ENCODE data around the gene NAPA. TPM values are rescaled to one million over a fixed set of nuclear protein-coding genes. Genes with fewer than 3 reads are reported as not detected.

The NAPA gene
- total and polyA plus RNA-seq, 4 donors: 60.6 to 203 (median 131) TPM

DNA sequence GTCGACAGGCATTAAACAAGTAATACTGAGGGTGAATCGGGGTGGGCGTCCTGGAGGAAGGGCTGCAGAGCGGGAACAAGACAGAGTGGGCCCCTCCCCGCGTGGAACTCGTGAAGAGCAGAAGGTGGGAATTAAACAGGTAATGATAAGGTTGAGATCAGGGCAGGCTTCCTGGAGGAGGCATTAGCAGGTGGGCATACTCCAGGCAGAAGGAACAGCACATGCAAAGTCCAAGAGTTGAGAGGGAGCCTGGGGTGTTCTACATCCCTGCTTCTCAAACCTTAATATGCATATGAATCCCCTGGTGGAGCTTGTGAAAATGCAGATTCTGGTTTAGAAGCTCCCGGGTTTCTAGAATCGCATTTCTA lies 66.5 kb downstream of the NAPA start:
- DNase-seq (ENCODE audit: low read depth in 4 of 6, low spot score in 6 of 6): no peak
- 35% methylated on average over 7 of the region's 9 CpGs for WGBS (ENCODE audit: insufficient coverage)
- H3K36me3 ChIP-seq (ENCODE audit: control insufficient read depth, insufficient read depth, low read length): peaks cover 9% of the 10 kb centered on the region
- peaks cover 41% of the 10 kb centered on the region for H3K27me3 ChIP-seq (ENCODE audit: control insufficient read depth, insufficient read depth, low read length)
- no peak overlapping the region for H3K27ac ChIP-seq (ENCODE audit: low read depth, low read length)
- H3K4me1 ChIP-seq (ENCODE audit: control insufficient read depth, insufficient read depth, low read length): peaks cover 22% of the 10 kb centered on the region
- H3K9me3 ChIP-seq (ENCODE audit: control insufficient read depth, insufficient read depth, low read length): no peaks in the 10 kb centered on the region
- H3K4me3 ChIP-seq (ENCODE audit: low read depth, low read length): no peak overlapping the region

DNA sequence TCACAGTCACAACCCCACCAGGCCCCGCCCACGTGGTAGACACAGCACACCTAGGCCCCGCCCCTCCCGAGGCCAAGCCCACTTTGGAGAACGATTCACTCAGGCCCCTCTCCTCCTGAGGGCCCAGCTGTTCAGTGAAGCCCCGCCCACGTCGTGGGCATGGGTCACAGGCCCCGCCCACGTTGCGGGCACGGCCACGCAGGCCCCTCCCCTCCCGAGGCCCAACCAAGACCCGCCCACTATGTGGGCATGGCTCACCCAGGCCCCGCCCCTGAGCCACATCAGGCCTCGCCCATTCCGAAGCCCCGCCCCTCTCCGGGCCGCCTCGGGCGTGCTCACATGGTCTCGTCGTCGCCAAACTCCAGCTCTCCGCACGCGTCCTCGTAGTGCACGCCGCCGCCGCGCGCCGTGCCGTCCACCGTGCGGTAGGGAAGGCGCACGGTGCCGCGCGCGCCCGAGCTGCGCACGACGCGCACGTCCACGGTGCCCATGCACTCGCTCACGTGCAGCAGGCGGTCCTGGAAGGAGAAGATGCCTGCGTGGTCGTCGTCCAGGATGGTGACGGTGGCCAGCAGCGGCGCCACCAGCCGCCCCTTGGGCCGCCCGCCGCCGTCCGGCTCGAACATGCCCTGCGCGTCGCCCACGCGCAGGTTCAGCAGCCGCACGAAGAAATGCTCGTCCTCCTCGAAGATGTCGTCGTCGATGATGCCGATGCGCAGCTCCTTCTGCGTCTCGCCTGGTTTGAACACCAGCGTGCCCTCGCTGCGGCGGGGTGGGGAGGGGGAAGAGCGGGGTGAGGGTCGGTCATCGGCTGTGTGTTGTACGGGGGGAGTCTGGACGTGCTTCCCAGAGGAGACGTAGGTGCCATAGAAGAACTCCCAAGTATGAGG lies 67.1 kb downstream of the NAPA start:
- Histone ChIP-seq H3K4me3 (ENCODE audit: low read depth, low read length) (no peak overlapping the region), H3K4me1 (ENCODE audit: control insufficient read depth, insufficient read depth, low read length) (peaks cover 22% of the 10 kb centered on the region), H3K9me3 (ENCODE audit: control insufficient read depth, insufficient read depth, low read length) (no peaks in the 10 kb centered on the region), H3K27me3 (ENCODE audit: control insufficient read depth, insufficient read depth, low read length) (peaks cover 45% of the 10 kb centered on the region), H3K36me3 (ENCODE audit: control insufficient read depth, insufficient read depth, low read length) (peaks cover 9% of the 10 kb centered on the region), H3K27ac (ENCODE audit: low read depth, low read length) (no peak overlapping the region)
- peak in 4 of 6 donors; percentile 51 to 94 (median 72) for DNase-seq (ENCODE audit: low read depth in 4 of 6, low spot score in 6 of 6)
- 3% methylated on average over 95 of the region's 95 CpGs for WGBS (ENCODE audit: insufficient coverage)

DNA sequence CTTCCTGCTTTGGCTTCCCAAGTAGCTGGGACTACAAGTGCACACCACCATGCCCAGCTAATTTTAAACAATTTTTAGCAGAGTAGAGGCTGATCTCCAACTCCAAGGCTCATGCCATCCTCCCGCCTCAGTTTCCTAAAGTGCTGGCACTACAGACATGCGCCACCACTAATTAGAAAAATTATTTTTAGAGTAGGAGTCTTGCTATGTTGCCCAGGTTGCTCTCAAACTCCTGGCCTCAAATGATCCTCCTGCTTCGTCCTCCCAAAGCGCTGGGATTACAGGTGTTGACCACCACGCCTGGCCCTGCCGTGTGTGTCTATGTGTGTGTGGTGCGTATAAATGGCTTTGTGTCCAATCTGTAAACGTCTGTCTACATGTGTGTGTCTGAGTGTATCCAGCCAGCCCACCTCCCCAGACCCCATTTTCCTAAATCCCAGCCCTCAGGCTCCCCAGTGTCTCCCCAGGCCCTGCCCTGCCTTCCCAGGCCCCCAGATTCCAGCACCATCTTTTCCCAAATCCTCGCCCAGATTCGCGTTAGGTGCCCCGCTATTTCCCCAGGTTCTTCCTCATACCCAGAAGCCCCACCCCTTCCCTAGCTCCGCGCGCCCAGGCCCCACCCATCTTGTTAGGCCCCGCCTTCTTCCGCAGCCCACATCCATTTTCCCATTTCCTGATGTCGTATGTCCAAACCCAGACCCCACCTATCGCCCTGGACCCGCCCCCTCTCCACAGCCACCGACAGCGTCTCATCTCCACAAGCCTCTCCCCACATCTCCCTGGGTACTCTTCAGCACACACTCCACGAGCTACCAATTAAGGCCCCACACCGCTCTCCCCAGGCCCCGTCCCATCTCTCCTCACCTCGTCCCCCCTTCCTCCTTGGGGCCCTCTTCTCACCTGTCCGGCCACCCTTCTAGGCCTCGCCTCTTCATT lies 68.1 kb downstream of the NAPA start:
- H3K9me3 ChIP-seq (ENCODE audit: control insufficient read depth, insufficient read depth, low read length): no peaks in the 10 kb centered on the region
- peaks cover 5% of the 10 kb centered on the region for H3K36me3 ChIP-seq (ENCODE audit: control insufficient read depth, insufficient read depth, low read length)
- H3K4me3 ChIP-seq (ENCODE audit: low read depth, low read length): no peak overlapping the region
- peak in 2 of 6 donors; percentile 38 to 77 for DNase-seq (ENCODE audit: low read depth in 4 of 6, low spot score in 6 of 6)
- peaks cover 50% of the 10 kb centered on the region for H3K27me3 ChIP-seq (ENCODE audit: control insufficient read depth, insufficient read depth, low read length)
- H3K27ac ChIP-seq (ENCODE audit: low read depth, low read length): no peak overlapping the region
- WGBS (ENCODE audit: insufficient coverage): 8% methylated on average over 20 of the region's 28 CpGs
- H3K4me1 ChIP-seq (ENCODE audit: control insufficient read depth, insufficient read depth, low read length): peaks cover 22% of the 10 kb centered on the region

DNA sequence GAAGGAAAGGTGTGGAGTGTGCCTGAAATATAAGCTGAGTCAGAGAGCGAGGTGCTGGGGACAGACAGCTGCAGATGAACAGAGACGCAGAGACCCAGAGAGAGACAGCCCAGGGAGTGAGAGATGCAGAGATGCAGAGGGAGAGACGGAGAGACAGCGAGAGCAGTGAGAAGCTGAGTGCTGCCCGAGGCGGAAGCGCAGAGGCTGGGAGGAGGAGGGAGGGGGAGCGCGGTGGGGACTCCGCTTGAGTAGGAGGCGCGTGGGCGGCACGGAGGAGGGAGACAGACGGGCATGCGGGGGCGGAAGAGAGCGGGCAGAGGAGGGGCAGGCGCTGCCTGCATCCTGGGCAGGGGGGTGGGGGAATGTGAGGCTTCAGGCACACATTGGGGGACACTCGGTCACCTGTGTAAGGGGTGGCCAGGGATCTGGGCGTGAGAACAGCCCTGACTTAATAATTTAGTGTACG lies 68.9 kb downstream of the NAPA start:
- Histone ChIP-seq H3K4me3 (ENCODE audit: low read depth, low read length) (no peak overlapping the region), H3K4me1 (ENCODE audit: control insufficient read depth, insufficient read depth, low read length) (peaks cover 22% of the 10 kb centered on the region), H3K9me3 (ENCODE audit: control insufficient read depth, insufficient read depth, low read length) (no peaks in the 10 kb centered on the region), H3K27me3 (ENCODE audit: control insufficient read depth, insufficient read depth, low read length) (peaks cover 50% of the 10 kb centered on the region), H3K27ac (ENCODE audit: low read depth, low read length) (no peak overlapping the region), H3K36me3 (ENCODE audit: control insufficient read depth, insufficient read depth, low read length) (peaks cover 3% of the 10 kb centered on the region)
- WGBS (ENCODE audit: insufficient coverage): 10% methylated on average over 21 of the region's 22 CpGs
- peak in 2 of 6 donors; percentile 57 to 64 for DNase-seq (ENCODE audit: low read depth in 4 of 6, low spot score in 6 of 6)

DNA sequence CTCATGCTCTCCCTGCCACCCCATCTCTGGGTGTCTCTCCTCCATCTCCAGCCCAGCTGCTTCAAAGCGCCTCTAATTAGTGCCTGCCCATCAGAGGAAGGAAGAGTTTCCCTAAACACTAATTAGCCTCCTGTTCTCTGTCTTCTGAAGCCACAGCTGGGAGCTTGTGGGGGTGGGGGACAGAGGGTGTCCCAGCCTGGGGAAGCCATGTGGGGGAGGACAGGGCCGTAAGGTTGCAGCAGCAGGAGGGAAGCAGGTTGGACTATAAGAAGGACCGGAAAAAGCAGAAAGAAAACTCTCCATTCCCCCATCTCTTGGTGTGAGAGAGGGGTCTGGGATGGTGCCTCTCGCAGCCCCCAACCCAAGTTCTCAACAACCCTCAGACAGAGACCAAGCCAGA lies 69.3 kb downstream of the NAPA start:
- Histone ChIP-seq H3K9me3 (ENCODE audit: control insufficient read depth, insufficient read depth, low read length) (no peaks in the 10 kb centered on the region), H3K4me3 (ENCODE audit: low read depth, low read length) (no peak overlapping the region), H3K36me3 (ENCODE audit: control insufficient read depth, insufficient read depth, low read length) (peaks cover 5% of the 10 kb centered on the region), H3K4me1 (ENCODE audit: control insufficient read depth, insufficient read depth, low read length) (peaks cover 22% of the 10 kb centered on the region), H3K27ac (ENCODE audit: low read depth, low read length) (no peak overlapping the region), H3K27me3 (ENCODE audit: control insufficient read depth, insufficient read depth, low read length) (peaks cover 50% of the 10 kb centered on the region)
- no peak for DNase-seq (ENCODE audit: low read depth in 4 of 6, low spot score in 6 of 6)
- no CpG with 5 or more reads among the region's 4 CpGs for WGBS (ENCODE audit: insufficient coverage)

DNA sequence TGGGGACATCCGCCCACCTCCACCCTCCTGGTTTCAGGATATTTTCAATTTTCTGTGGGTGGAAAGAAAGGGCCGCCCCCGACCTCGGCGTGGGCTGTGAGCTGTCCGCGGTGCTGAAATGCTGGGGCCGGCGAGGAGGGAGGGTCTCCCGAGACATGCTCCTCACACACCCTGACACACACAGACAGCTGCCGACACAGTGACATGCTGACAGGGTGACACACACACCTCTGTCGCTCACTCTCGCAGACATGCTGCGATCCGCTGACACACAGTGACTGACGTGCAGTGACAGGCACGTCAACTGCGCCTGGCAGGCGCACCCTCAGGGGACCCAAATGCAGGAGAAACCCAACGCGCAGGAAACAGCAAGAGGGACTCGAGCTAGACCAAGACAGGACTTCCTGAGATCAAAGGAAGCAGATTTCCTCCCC lies 70.5 kb downstream of the NAPA start:
- DNase-seq (ENCODE audit: low read depth in 4 of 6, low spot score in 6 of 6): no peak
- H3K27me3 ChIP-seq (ENCODE audit: control insufficient read depth, insufficient read depth, low read length): peaks cover 50% of the 10 kb centered on the region
- peaks cover 5% of the 10 kb centered on the region for H3K36me3 ChIP-seq (ENCODE audit: control insufficient read depth, insufficient read depth, low read length)
- H3K4me3 ChIP-seq (ENCODE audit: low read depth, low read length): no peak overlapping the region
- WGBS (ENCODE audit: insufficient coverage): 41% methylated on average over 16 of the region's 22 CpGs
- H3K9me3 ChIP-seq (ENCODE audit: control insufficient read depth, insufficient read depth, low read length): no peaks in the 10 kb centered on the region
- H3K4me1 ChIP-seq (ENCODE audit: control insufficient read depth, insufficient read depth, low read length): peaks cover 22% of the 10 kb centered on the region
- H3K27ac ChIP-seq (ENCODE audit: low read depth, low read length): no peak overlapping the region

DNA sequence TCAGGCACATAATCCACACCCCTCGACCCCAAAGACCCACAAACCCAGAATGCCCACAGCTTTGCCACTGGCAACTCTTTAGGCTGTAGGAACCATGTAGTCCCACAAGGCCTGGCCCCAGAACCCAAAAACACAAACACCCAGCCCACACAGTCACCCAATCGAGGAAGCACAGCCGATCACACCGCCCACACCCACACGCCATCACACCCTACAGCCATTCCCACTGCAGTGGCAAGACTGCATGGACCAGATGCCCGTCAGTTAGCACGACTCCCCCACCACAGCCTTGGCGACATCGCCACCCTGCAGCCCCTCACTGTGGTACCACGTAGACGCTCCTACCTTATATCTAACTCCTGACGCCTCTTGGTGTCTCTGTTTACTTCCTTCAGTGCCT lies 71.5 kb downstream of the NAPA start:
- WGBS (ENCODE audit: insufficient coverage): 72% methylated on average over 12 of the region's 12 CpGs
- DNase-seq (ENCODE audit: low read depth in 4 of 6, low spot score in 6 of 6): no peak
- Histone ChIP-seq H3K36me3 (ENCODE audit: control insufficient read depth, insufficient read depth, low read length) (peaks cover 3% of the 10 kb centered on the region), H3K9me3 (ENCODE audit: control insufficient read depth, insufficient read depth, low read length) (no peaks in the 10 kb centered on the region), H3K27ac (ENCODE audit: low read depth, low read length) (no peak overlapping the region), H3K27me3 (ENCODE audit: control insufficient read depth, insufficient read depth, low read length) (peaks cover 47% of the 10 kb centered on the region), H3K4me1 (ENCODE audit: control insufficient read depth, insufficient read depth, low read length) (peaks cover 22% of the 10 kb centered on the region), H3K4me3 (ENCODE audit: low read depth, low read length) (no peak overlapping the region)

DNA sequence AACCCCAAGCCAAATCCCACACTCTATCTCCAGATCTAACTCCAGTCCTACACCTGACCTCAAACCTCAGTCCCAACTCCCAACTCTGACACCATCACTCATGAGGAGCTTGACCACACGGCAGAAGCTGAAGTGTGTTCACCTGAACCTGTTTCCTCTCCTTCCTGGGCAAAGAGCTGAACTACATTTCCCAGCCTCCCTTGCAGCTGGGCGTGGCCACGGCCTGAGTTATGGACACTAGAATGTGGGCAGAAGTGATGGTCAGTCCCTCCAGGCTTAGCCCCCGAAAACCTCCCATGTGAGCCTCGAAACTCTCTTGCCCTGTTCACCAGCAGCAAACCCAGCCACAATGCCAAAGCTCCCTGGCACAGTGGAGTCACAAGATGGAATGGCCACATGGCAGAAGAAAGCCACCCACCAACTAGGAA lies 76.1 kb downstream of the NAPA start:
- no peaks in the 10 kb centered on the region for H3K9me3 ChIP-seq (ENCODE audit: control insufficient read depth, insufficient read depth, low read length)
- H3K27ac ChIP-seq (ENCODE audit: low read depth, low read length): no peak overlapping the region
- peaks cover 13% of the 10 kb centered on the region for H3K27me3 ChIP-seq (ENCODE audit: control insufficient read depth, insufficient read depth, low read length)
- H3K36me3 ChIP-seq (ENCODE audit: control insufficient read depth, insufficient read depth, low read length): peaks cover 3% of the 10 kb centered on the region
- 28% methylated on average over 5 of the region's 5 CpGs for WGBS (ENCODE audit: insufficient coverage)
- H3K4me3 ChIP-seq (ENCODE audit: low read depth, low read length): no peak overlapping the region
- no peak for DNase-seq (ENCODE audit: low read depth in 4 of 6, low spot score in 6 of 6)
- peaks cover 8% of the 10 kb centered on the region for H3K4me1 ChIP-seq (ENCODE audit: control insufficient read depth, insufficient read depth, low read length)

Measured in spinal cord (tissue), 10 donors.